ENCODE measurements around the gene AVPR2.

The AVPR2 gene

GRCh38 chrX:153953892-153954557, 49.6 kb downstream of the AVPR2 start:
- DNase-seq: no peak

- no peak for DNase-seq
Observed at GRCh38 chrX:153954558-153955227, 50.2 kb downstream of the AVPR2 start.

DNA sequence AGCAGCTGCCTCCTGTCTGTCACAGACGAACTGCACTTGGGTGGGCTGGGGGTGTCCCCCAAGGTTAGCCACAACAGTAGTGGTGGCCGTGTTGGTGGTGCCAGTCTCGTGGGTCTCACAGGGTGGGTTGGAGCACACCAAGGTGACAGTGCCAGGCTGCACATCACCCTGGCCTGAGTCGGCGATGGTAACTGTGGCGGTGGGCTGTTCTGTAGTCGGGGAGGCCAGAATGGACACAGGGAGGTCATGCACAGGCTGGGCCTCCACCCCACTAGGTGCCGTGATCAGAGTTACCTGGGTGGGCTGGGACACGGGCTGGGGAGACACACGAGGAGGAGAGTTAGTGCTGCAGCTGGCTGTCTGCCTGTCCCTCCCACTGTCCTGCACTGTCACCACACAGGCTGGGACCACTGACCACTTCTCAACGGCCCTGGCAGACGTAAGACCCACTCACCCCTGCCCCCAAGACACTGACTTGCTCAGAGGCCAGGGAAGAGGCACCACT, 50.8 kb downstream of the AVPR2 start:
- DNase-seq: no peak

DNA sequence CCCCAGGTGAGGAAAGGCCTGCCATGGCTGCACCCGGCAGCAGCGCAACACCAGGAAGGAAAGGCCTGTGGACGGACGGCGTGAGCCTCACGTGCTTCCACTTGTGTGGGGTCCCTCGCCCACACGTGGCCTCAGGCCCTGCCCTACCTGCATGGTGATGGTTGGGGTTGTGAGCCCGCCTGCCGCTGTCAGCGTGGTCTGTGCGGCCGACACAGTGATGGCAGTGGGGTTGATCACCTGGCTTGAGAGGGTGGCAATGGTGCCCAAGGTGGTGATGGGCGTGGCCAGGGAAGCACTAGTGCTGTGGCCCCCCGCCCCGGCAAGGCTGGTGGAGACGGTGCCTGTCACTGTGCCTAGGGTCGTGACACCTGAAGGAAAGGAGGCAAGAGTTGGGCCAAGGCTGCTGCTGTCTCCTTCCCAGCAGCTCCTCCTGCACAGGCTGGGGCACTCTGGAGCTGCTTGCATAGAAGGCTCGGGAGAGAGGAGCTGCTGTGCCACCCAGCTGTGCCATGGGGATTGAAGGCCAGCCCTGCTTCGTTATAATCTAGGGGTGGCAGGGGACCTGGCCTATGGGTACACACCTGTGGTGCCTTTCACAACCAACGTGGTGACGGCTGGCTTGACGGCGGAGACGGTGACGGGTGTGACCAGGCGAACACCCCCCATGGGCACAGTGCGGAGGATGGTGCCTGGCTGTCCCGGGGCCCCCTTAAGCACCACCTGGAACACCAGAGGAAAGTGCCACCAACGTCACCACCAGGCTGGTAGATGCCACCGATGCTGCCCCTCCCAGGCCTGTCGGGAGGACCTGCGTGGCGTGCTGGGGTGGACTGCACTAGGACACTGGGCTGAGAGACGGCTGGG, 51.8 kb downstream of the AVPR2 start:
- DNase-seq: no peak

All from T-helper 1 cell (primary cell).